GM12878 (cell line): ENCODE data around the gene SEMA3B. TPM values are rescaled to one million over a fixed set of nuclear protein-coding genes. Genes with fewer than 3 reads are reported as not detected.

Experiments used
- HDGF ChIP-seq: fragments of 450-650 bp; IDR thresholded peaks from 2 replicates; pipeline ENCODE4 v1.6.1; 2016; ENCODE audit warnings: antibody characterized with exemption
- SPI1 ChIP-seq: IDR thresholded peaks from 2 replicates; pipeline ENCODE4 v1.6.1; 2011; ENCODE audit warnings: low read depth, mild to moderate bottlenecking, low read length, moderate library complexity, borderline replicate concordance; ENCODE audit not compliant: insufficient read depth
- TCF3 ChIP-seq: IDR thresholded peaks from 2 replicates; pipeline ENCODE4 v1.6.1; 2012; ENCODE audit warnings: low read depth, mild to moderate bottlenecking, low read length, borderline replicate concordance; ENCODE audit not compliant: insufficient read depth
- polyA plus RNA-seq, 11 experiments: library from polyadenylated mRNA; depleted of rRNA in 4 of 11; unstranded in 6 of 11; stranded (reverse) in 5 of 11; fragments of >200 nt; fragmentation: Nextera tagmentation in 4 of 11; fragmentation: Illumina TruSeq in 1 of 11; extraction: Ambion mirVana in 4 of 11; extraction: Trizol in 1 of 11; gene quantifications; 1 replicate in 1 of 11; 2 replicates in 10 of 11; pipeline versions ENCODE4 v1.2.1 to v1.2.3, GENCODE V29; 2011 to 2016; ENCODE audit warnings: inconsistent platforms in 2 of 11, missing spikeins in 2 of 11, low read depth in 1 of 11
- total RNA-seq, 4 experiments: library from RNA; depleted of rRNA in 3 of 4; stranded (reverse); fragments of >200 nt in 3 of 4; fragmentation: Illumina TruSeq in 1 of 4; extraction: Trizol in 1 of 4; gene quantifications; 2 replicates each; pipeline versions ENCODE4 v1.2.1 to v1.2.3, GENCODE V29; 2013 to 2021
- TF ChIP-seq, protein P1 (sequence below): fragments of 450-650 bp; IDR thresholded peaks from 2 replicates; pipeline ENCODE4 v1.6.1; 2016; ENCODE audit warnings: mild to moderate bottlenecking, moderate library complexity, borderline replicate concordance
- TF ChIP-seq, protein P2 (sequence below): fragments of 450-650 bp; IDR thresholded peaks from 2 replicates; pipeline ENCODE4 v1.6.1; 2017; ENCODE audit warnings: mild to moderate bottlenecking, moderate library complexity

Gene SEMA3B
- total and polyA plus RNA-seq, 10 of the 15 experiments (the other 5 are each of a cell fraction or from before 2014, with no cell fraction given) = 0.06 to 0.59 (median 0.14) TPM; not detected in 2

DNA sequence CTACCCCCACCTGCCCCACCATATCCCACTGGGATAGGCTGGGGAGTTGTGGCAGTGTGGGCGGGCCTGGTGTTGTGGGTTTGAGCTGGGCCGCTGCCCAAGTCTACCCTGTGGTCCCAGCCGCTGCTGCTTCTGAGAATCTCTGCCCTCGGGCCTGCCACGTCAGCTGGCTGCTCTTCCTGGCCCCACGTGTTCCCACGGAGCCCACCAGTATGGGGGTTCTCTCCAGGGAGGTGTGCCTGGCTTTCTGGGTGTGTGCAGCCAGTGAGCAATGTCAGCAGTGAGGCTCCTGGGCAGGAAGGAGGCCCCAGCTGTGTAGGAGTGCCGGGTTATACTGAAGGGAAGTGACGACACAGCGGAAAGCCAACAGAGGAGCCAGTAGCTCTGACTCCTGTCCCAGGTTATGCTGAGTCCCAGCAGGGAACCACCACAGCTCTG, 22.4 kb upstream of the SEMA3B start (continued):
- TF ChIP-seq, protein P1, sequence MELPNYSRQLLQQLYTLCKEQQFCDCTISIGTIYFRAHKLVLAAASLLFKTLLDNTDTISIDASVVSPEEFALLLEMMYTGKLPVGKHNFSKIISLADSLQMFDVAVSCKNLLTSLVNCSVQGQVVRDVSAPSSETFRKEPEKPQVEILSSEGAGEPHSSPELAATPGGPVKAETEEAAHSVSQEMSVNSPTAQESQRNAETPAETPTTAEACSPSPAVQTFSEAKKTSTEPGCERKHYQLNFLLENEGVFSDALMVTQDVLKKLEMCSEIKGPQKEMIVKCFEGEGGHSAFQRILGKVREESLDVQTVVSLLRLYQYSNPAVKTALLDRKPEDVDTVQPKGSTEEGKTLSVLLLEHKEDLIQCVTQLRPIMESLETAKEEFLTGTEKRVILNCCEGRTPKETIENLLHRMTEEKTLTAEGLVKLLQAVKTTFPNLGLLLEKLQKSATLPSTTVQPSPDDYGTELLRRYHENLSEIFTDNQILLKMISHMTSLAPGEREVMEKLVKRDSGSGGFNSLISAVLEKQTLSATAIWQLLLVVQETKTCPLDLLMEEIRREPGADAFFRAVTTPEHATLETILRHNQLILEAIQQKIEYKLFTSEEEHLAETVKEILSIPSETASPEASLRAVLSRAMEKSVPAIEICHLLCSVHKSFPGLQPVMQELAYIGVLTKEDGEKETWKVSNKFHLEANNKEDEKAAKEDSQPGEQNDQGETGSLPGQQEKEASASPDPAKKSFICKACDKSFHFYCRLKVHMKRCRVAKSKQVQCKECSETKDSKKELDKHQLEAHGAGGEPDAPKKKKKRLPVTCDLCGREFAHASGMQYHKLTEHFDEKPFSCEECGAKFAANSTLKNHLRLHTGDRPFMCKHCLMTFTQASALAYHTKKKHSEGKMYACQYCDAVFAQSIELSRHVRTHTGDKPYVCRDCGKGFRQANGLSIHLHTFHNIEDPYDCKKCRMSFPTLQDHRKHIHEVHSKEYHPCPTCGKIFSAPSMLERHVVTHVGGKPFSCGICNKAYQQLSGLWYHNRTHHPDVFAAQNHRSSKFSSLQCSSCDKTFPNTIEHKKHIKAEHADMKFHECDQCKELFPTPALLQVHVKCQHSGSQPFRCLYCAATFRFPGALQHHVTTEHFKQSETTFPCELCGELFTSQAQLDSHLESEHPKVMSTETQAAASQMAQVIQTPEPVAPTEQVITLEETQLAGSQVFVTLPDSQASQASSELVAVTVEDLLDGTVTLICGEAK = peak; percentile 66
- TF ChIP-seq TCF3 = no peak
- TF ChIP-seq SPI1 = peak; percentile 29; the same call in 1 of the 2 replicates
- TF ChIP-seq, protein P2, sequence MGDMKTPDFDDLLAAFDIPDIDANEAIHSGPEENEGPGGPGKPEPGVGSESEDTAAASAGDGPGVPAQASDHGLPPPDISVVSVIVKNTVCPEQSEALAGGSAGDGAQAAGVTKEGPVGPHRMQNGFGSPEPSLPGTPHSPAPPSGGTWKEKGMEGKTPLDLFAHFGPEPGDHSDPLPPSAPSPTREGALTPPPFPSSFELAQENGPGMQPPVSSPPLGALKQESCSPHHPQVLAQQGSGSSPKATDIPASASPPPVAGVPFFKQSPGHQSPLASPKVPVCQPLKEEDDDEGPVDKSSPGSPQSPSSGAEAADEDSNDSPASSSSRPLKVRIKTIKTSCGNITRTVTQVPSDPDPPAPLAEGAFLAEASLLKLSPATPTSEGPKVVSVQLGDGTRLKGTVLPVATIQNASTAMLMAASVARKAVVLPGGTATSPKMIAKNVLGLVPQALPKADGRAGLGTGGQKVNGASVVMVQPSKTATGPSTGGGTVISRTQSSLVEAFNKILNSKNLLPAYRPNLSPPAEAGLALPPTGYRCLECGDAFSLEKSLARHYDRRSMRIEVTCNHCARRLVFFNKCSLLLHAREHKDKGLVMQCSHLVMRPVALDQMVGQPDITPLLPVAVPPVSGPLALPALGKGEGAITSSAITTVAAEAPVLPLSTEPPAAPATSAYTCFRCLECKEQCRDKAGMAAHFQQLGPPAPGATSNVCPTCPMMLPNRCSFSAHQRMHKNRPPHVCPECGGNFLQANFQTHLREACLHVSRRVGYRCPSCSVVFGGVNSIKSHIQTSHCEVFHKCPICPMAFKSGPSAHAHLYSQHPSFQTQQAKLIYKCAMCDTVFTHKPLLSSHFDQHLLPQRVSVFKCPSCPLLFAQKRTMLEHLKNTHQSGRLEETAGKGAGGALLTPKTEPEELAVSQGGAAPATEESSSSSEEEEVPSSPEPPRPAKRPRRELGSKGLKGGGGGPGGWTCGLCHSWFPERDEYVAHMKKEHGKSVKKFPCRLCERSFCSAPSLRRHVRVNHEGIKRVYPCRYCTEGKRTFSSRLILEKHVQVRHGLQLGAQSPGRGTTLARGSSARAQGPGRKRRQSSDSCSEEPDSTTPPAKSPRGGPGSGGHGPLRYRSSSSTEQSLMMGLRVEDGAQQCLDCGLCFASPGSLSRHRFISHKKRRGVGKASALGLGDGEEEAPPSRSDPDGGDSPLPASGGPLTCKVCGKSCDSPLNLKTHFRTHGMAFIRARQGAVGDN = peak; percentile 58; the same call in 1 of the 2 replicates
- TF ChIP-seq HDGF = peak; percentile 89; the same call in 1 of the 2 replicates
